EH (cell line): Measurements from ENCODE around the gene LIN7B.

Source experiments
- DNase-seq: peaks from one replicate; pipeline ENCODE4 v3.0.0-alpha.2; 2015; ENCODE audit warnings: low read depth

Gene LIN7B

DNA sequence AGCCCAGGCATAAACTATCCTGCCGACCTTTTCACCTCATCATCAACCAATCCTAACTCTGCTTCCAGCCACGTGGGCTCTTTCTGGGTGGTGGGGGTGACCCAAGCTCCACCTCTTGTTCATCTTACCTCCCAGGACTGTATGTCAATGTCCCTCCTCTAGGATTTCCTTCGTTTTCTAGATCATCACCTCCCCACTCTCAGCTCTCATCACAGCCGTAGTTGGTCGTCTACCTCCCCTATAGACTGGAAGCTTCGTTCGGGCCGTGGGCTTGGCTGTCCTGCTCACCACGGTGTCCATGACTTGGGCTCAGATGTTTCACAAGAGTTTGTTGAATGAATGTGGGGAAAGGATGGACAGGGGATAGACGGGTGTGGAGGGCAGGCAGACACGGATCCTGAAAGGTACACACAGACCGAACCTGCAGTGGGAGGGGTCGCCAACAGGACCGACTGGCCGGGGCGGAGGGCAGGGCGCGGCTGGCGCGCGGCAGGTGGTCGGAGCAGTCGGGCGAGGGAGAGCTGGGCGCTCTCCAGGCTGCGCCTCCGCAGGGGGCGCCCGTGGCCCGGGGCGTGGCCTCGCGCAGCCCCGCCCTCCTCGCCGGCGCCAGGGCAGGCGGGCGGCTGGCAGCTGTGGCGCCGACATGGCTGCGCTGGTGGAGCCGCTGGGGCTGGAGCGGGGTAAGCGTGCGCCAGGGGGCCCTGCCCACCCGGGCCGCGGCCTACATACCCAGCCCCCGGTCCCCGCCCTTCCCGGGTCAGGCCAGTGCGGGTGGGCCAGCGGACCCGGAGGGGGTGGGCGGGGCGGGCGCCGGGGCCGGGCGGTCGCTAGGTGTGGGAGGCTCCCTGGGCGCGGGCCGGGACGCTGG is at the start of gene LIN7B:
TSS of gene LIN7B (plus strand) at position 609 of the 868 bp plus-strand sequence. CDS start at position 644, 35 bp downstream.
- peak; percentile 76 for DNase-seq

DNA sequence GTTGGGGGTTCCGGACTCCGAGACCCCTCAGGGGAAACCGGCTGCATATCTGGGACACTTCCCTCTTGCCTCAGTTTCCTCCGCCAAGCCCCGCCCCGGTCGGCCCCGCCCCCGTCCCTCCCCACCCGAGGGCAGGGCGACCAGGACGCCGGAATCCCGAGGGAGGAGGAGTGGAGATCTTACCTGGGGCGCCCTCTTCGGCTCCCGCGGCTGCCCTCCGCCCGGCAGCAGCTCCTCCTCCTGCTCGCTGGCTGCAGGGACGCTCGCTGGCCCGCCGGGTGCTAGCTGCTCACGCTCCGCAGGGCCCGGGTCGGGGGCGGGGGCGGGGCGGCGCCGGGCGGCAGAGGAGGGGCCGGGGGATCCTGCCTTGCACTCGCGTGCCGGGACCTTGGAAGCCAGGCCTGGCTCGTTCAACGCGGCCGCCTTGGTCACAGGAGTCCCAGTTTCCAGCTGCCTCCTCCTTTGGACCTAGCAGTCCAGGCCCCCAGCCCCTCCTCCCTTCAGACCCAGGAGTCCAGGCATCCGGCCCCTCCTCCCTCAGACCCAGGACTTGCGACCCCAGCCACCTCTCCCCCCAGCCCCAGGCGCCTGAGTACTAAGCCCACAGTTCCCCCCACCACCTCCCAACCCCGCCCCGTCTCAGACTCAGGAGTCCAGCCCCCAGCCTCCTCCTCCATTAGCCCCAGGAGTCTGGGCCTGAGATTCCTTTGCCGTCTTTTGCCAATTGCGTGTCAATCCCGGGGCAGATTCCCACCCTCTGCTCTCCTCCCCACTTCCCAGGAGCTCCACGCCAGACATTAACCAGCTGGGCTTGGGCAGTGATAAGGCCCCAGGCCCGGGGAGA is 49.2 kb upstream of the LIN7B start, which contains the start of gene NTF4:
TSS of gene NTF4 (minus strand) at position 51 of the 844 bp plus-strand sequence. CDS start 2,821 bp downstream, outside the sequence.
- DNase-seq = peak; percentile 32

- no peak for DNase-seq
Measured at GRCh38 chr19:49065905-49066512, 48.2 kb upstream of the LIN7B start.

GRCh38 chr19:49067554-49067953 is 46.6 kb upstream of the LIN7B start:
- no peak for DNase-seq

DNA sequence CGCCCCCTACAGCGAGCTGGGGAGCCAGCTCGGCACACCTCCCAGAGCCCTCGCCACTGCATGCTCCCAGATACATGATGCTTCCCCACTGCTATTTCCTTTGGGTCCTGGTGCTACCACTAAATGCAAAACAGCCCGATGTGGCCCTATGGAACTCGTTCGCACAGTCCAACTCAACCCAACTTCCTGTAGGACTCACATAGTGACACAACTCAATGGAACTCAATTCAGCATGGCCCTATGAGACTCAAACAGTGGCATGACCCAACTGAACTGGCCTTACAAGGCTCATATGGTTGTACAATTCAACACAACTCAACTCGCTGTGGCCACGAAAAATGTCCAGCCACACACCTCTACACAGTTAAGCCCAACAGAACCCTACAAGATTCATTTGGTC is 45.1 kb upstream of the LIN7B start:
- no peak for DNase-seq

- no peak for DNase-seq
Measured at GRCh38 chr19:49070416-49070815, 43.8 kb upstream of the LIN7B start.

GRCh38 chr19:49071860-49072547 is 42.2 kb upstream of the LIN7B start:
- no peak for DNase-seq

DNA sequence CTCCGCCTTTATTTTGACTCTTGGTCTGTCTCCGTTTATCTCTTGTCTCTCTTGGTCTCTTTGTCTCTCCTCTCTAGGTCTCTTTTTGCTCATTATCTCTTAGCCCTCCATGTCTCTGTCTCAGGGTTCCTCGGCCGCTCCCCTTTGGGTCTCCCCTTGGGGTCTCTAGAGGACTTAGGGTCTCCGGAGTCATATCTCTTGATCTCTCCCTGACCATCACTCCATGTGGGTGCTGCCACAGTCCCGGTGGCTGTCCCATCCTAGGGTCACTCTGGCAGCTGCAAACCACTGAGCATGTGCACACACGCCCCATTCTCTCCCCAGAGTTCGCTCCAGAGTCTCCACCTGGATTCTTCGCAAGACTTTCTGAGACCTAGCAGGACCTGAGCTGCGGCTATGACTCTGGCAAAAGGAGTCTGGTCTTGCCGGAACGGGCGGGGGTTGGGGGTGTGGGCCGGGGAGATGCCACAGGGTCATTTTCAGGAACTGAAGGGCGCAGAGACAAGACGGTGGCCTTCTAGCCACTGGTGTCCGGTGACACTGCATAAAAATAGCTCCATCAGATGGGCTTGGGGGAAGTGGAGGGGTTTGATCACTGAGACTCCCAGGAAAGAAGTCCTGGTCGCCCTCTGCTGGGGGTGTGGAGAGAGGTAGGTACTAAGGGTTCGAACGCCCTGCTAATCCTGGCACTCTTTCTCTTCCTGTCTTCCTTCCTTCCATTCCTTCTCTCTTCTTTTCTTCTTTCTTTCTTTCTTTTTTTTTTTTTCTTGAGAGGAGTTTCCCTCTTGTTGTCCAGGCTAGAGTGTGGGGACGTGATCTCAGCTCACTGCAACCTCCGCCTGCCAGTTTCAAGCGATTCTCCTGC is 40.4 kb upstream of the LIN7B start:
- DNase-seq = peak; percentile 46

GRCh38 chr19:49074869-49075268 is 39.3 kb upstream of the LIN7B start:
- peak; percentile 70 for DNase-seq

GRCh38 chr19:49080392-49080791 is 33.8 kb upstream of the LIN7B start:
- DNase-seq = no peak

DNA sequence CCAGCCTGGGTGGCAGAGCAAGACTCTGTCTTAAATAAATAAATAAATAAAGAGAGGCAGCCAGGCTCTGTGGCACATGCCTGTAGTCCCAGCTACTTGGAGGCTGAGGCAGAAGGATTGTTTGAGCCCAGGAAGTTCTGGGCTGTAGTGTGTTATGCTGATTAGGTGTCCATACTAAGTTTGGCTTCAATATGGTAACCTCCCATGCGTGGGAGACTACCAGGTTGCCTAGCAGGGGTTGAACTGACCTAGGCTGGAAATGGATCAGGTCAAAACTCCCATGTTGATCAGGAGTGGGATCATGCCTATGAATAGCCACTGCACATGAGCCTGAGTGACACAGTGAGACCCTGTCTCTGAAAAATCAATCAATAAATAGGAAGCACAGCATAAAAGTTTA is 32.9 kb upstream of the LIN7B start:
- DNase-seq = no peak

DNA sequence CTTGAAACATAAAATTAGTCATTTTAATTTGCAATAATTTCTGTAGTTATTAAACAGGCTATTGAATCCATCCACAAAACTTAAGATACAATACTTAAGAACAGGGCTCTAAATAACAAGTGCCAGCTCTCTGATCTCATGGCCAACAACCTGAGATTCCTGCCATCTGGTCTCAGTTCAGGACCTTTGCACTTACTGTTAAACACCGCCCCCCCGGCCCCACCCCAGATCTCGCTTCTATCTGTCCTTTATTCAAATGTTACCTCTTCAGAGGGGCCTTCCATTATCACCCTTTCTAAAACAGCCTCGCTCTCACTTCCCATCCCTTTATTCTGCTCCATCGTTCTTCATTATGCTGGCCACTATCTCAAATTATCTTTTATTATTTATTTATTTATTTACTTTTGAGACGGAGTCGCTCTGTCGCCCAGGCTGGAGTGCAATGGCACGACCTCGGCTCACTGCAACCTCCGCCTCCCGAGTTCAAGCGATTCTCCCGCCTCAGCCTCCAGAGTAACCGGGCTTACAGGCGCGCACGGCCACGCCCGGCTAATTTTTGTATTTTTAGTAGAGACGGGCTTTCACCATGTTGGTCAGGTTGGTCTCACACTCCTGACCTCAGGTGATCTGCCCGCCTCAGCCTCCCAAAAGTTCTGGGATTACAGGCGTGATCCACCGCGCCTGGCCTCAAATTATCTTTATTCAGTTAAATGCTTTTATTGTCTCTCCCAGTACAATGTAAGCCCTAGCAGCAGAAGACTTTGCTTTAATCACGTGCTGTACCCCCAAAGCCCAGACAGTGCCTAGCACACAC is 29.8 kb upstream of the LIN7B start:
- no peak for DNase-seq

DNA sequence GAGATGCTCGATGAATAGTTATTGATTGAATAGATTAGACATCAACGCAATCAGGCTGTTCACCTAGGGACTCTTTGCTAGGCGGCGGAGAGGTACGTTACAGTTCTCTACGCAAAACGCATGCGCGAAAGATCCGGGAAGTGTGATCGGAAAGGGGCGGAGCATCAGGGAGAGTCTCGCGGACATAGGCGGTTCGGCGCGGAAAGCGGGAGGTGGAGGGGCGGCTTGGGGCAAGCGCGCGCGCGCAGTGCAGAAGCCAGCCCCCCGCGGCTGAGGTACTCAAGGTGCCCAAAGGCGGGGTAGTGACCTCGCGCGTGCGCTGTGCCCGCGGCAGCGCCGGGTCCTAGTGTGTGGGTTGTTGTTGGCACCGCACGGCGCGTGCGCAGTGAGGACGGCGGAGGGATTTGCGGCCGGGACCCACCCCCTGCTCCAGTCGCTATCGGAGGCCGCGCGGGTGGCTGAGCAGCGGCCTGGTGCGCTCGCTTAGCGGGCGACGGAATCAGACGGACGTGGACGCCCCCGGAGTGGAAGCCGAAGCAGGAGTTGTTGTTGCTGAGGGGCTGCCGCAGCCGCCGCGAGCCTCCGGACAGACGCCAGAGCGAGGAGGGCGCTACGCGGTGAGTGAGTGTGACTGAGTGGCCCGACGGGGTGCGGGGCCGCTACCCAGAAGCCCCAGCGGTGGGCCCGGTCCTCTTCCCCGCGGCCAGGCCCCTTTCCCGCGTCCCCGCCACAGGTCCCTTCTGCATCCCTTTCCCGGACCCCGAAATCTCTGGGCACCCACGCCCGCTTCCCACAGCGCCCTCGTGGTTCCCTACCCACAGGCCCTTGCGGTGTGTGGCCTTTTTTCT is 28.9 kb upstream of the LIN7B start, which contains the start of gene SNRNP70:
TSS of gene SNRNP70 (plus strand) at position 432 of the 848 bp plus-strand sequence. CDS start 964 bp downstream, outside the sequence.
- DNase-seq = peak; percentile 99

GRCh38 chr19:49085868-49086232 is 28.3 kb upstream of the LIN7B start:
- DNase-seq = no peak

GRCh38 chr19:49086296-49086695 is 27.9 kb upstream of the LIN7B start:
- no peak for DNase-seq

DNA sequence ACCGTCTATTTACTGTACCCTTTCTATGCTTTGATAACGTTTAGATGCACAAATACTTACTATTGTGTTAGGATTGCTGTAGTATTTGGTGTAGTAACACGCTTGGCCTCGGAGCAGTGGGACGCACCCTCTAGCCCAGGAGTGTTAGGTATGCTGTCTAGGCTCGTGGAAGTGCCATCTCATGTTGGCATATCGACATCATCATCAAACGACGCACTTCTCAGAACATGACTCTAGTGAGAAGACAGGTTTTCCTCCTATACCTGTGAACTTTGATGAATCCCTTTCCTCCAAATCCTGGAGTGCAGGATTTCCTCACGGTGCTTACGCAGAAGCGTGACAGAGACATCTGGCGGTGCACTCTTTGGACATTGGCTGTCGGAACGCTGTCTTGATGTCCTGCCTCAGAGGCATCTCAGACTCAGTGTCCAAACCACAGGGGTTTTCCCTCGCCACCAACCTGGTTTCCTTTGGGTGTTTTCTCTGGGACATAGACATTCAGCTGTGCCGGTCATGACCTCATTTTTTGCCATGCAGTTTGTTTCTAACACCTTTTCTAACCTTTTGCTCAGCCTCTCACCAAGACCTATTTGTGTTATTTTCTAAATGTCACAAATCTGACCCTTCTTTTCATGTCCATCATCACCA is 22.7 kb upstream of the LIN7B start:
- DNase-seq = no peak

DNA sequence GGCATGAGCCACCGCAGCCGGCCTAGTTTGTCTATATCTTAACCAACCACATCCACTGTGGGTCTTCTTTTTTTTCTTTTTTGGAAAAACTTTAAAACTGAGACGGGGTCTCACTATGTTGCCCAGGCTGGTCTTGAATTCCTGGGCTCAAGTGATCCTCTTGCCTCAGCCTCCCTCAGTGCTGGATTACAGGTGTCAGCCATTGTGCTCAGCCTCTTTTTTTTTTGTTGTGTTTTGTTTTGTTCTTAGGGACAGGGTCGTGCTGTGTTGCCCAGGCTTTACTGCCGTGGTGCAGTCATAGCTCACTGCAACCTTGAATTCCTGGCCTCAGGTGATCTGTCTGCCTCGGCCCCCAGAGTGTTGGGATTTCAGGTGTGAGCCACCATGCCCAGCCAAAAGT is 21.5 kb upstream of the LIN7B start:
- no peak for DNase-seq
